MM.1S (cell line): Measurements from ENCODE around the gene HHIP.

Experiments used
- DNase-seq: peaks from one replicate; pipeline ENCODE4 v3.0.0-alpha.2; 2015
- H2AFZ ChIP-seq: fragments of 300-600 bp; sonication (generic); 2 replicates; pipeline ENCODE4 v1.6.0; 2016; ENCODE audit warnings: antibody characterized with exemption, low read length
- H3F3A ChIP-seq: fragments of 300-600 bp; sonication (generic); 2 replicates; pipeline ENCODE4 v1.6.1; 2016; ENCODE audit warnings: mild to moderate bottlenecking, antibody characterized with exemption, low read length, moderate library complexity, mixed read lengths; ENCODE audit not compliant: insufficient read depth
- H3K27ac ChIP-seq: fragments of 300-600 bp; sonication (generic); 2 replicates; pipeline ENCODE4 v1.5.1; 2016; ENCODE audit warnings: mild to moderate bottlenecking, low read length
- H3K27me3 ChIP-seq: fragments of 300-600 bp; sonication (generic); replicated peaks from 2 replicates; pipeline ENCODE4 v1.6.0; 2016; ENCODE audit warnings: low read length; ENCODE audit not compliant: insufficient read depth
- H3K36me3 ChIP-seq: fragments of 300-600 bp; sonication (generic); replicated peaks from 2 replicates; pipeline ENCODE4 v1.6.1; 2016; ENCODE audit warnings: mild to moderate bottlenecking, low read length, mixed read lengths; ENCODE audit not compliant: insufficient read depth
- H3K4me1 ChIP-seq: fragments of 300-600 bp; sonication (generic); 2 replicates; pipeline ENCODE4 v1.6.1; 2016; ENCODE audit warnings: low read length, mixed read lengths
- H3K4me2 ChIP-seq: fragments of 300-600 bp; sonication (generic); 2 replicates; pipeline ENCODE4 v1.6.0; 2016; ENCODE audit warnings: low read depth, low read length
- H3K4me3 ChIP-seq: fragments of 300-600 bp; sonication (generic); 2 replicates; pipeline ENCODE4 v1.5.1; 2016; ENCODE audit warnings: low read length, mixed read lengths
- H3K79me2 ChIP-seq: fragments of 300-600 bp; sonication (generic); 2 replicates; pipeline ENCODE4 v1.6.1; 2016; ENCODE audit warnings: mixed run types, low read length, mixed read lengths
- H3K9ac ChIP-seq: fragments of 300-600 bp; sonication (generic); 2 replicates; pipeline ENCODE4 v1.6.1; 2016; ENCODE audit warnings: low read length, mixed read lengths
- H3K9me2 ChIP-seq: fragments of 300-600 bp; sonication (generic); replicated peaks from 2 replicates; pipeline ENCODE4 v1.6.1; 2016; ENCODE audit warnings: mild to moderate bottlenecking, low read length, mixed read lengths; ENCODE audit not compliant: insufficient read depth
- H3K9me3 ChIP-seq: fragments of 300-600 bp; sonication (generic); replicated peaks from 2 replicates; pipeline ENCODE4 v1.6.1; 2016; ENCODE audit warnings: mild to moderate bottlenecking, low read length, mixed read lengths; ENCODE audit not compliant: insufficient read depth
- H4K20me1 ChIP-seq: fragments of 300-600 bp; sonication (generic); 2 replicates; pipeline ENCODE4 v1.6.1; 2016; ENCODE audit warnings: mild to moderate bottlenecking, low read length, moderate library complexity, mixed read lengths; ENCODE audit not compliant: insufficient read depth
- CTCF ChIP-seq: fragments of 300-600 bp; sonication (generic); IDR thresholded peaks from 2 replicates; pipeline ENCODE4 v1.5.1; 2016; ENCODE audit warnings: antibody characterized with exemption, low read length, mixed read lengths
- EZH2 ChIP-seq: fragments of 300-600 bp; sonication (generic); optimal IDR thresholded peaks from 2 replicates; pipeline ENCODE3; 2017; ENCODE audit warnings: low read depth, mild to moderate bottlenecking, antibody characterized with exemption, low read length, mixed read lengths
- EZH2phosphoT487 ChIP-seq: fragments of 300-600 bp; sonication (generic); IDR thresholded peaks from 2 replicates; pipeline ENCODE4 v1.6.1; 2018; ENCODE audit warnings: antibody characterized with exemption, low read length

The HHIP gene

GRCh38 chr4:144611850-144612249 lies 34.1 kb upstream of the HHIP start:
- Histone ChIP-seq H3K79me2 (no peaks in the 10 kb centered on the region), H3K27me3 (no peaks in the 10 kb centered on the region), H4K20me1 (no peaks in the 10 kb centered on the region), H3K27ac (no peak overlapping the region), H3K9me2 (no peaks in the 10 kb centered on the region), H2AFZ (no peak overlapping the region), H3K4me2 (no peak overlapping the region), H3F3A (no peaks in the 10 kb centered on the region), H3K9ac (no peak overlapping the region), H3K4me3 (no peak overlapping the region), H3K9me3 (no peaks in the 10 kb centered on the region), H3K4me1 (no peaks in the 10 kb centered on the region), H3K36me3 (no peaks in the 10 kb centered on the region)
- DNase-seq: peak; percentile 21
- TF ChIP-seq EZH2 (no peak), EZH2phosphoT487 (no peak), CTCF (peak; percentile 48)

DNA sequence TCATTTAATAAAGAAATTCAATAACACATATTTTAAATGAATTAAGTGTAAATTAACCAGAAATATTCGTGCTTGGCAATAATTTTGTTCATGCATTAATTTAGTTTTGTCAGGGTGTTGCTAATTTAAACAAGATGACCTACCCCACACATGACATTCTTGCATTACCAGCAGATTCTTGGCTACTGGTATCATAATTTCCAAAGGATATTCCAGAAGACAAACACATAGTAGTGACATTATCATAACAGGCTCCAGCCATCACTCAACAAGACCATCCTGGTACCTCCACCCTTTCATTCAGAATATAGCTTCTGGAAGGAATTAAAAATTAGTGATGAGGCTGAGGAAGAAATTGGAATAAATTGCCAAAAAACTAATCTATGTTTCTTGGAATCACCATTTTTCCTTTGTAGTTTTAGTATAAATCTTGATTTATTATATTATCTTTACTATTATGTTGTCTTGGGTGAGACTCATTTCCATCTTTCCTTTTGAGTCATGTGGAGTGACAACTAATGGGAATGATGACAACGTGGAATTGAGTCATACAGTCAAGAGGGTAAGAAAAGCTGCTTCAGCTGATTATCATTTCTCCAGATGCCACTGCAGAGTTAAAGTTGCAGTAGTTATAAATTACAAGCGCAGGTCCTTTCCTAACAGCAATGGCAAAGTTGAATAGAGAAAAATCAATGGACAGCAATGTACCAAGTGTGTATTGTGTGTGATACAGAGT lies 30.9 kb upstream of the HHIP start:
- no peak for DNase-seq
- H3K4me2 ChIP-seq: no peak overlapping the region
- no peaks in the 10 kb centered on the region for H3K9me3 ChIP-seq
- no peaks in the 10 kb centered on the region for H3F3A ChIP-seq
- no peaks in the 10 kb centered on the region for H3K36me3 ChIP-seq
- no peak for TF ChIP-seq CTCF
- TF ChIP-seq EZH2phosphoT487: no peak
- TF ChIP-seq EZH2: no peak
- H4K20me1 ChIP-seq: no peaks in the 10 kb centered on the region
- no peaks in the 10 kb centered on the region for H3K4me1 ChIP-seq
- no peak overlapping the region for H3K27ac ChIP-seq
- no peak overlapping the region for H3K9ac ChIP-seq
- no peaks in the 10 kb centered on the region for H3K79me2 ChIP-seq
- no peaks in the 10 kb centered on the region for H3K9me2 ChIP-seq
- H3K4me3 ChIP-seq: no peak overlapping the region
- H3K27me3 ChIP-seq: no peaks in the 10 kb centered on the region
- H2AFZ ChIP-seq: no peak overlapping the region

- no peaks in the 10 kb centered on the region for H3K27me3 ChIP-seq
These were observed 24.3 kb upstream of the HHIP start for GRCh38 chr4:144621681-144622080.

More at GRCh38 chr4:144621681-144622080, 24.3 kb upstream of the HHIP start:
- Histone ChIP-seq H2AFZ (no peak overlapping the region), H3K9me2 (no peaks in the 10 kb centered on the region), H3K4me1 (no peaks in the 10 kb centered on the region), H3K9ac (no peak overlapping the region), H4K20me1 (no peaks in the 10 kb centered on the region), H3K36me3 (no peaks in the 10 kb centered on the region), H3K79me2 (no peaks in the 10 kb centered on the region), H3F3A (no peaks in the 10 kb centered on the region), H3K9me3 (no peaks in the 10 kb centered on the region), H3K4me2 (no peak overlapping the region), H3K4me3 (no peak overlapping the region), H3K27ac (no peak overlapping the region)
- TF ChIP-seq CTCF: no peak
- no peak for TF ChIP-seq EZH2phosphoT487
- no peak for TF ChIP-seq EZH2
- no peak for DNase-seq
